GM12873 (cell line): ENCODE measurements around the gene SPTBN4.
A peak's percentile ranks its signal among the peaks of the same experiment; 100 is the strongest.

Experiments
- TF ChIP-seq, protein P1 (sequence below): IDR thresholded peaks from 2 replicates; pipeline ENCODE4 v1.5.1; 2012; ENCODE audit warnings: low read depth, mild to moderate bottlenecking, moderate library complexity, low read length, control low read depth; ENCODE audit not compliant: insufficient read depth; ENCODE audit errors: missing control alignments

Gene SPTBN4

DNA sequence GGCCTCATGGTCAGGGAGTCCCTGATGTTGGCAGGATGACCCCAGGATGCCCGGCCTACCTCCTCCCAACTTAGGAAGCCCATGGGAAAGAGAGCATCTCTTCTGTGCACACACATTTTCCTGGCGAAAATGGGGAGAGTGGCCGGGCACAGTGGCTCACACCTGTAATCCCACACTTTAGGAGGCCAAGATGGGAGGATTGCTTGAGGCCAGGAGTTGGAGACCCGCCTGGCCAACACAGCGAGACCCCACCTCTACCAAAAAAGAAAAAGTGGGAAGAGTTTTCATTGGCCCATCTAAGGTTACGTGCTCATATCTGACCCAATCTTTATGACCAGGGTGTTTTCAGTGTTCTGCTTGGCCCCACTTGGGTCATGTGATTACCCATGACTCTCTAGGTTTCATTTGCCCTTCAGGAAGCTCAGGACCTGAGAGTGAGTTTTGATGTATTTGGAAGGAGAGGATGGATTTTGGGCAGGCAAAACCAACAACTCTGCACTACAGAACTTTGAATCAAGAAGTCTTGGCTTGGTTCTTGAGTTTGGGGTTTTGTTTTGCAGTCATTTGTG, 76.3 kb downstream of the SPTBN4 start:
- TF ChIP-seq, protein P1, sequence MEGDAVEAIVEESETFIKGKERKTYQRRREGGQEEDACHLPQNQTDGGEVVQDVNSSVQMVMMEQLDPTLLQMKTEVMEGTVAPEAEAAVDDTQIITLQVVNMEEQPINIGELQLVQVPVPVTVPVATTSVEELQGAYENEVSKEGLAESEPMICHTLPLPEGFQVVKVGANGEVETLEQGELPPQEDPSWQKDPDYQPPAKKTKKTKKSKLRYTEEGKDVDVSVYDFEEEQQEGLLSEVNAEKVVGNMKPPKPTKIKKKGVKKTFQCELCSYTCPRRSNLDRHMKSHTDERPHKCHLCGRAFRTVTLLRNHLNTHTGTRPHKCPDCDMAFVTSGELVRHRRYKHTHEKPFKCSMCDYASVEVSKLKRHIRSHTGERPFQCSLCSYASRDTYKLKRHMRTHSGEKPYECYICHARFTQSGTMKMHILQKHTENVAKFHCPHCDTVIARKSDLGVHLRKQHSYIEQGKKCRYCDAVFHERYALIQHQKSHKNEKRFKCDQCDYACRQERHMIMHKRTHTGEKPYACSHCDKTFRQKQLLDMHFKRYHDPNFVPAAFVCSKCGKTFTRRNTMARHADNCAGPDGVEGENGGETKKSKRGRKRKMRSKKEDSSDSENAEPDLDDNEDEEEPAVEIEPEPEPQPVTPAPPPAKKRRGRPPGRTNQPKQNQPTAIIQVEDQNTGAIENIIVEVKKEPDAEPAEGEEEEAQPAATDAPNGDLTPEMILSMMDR: no peak

DNA sequence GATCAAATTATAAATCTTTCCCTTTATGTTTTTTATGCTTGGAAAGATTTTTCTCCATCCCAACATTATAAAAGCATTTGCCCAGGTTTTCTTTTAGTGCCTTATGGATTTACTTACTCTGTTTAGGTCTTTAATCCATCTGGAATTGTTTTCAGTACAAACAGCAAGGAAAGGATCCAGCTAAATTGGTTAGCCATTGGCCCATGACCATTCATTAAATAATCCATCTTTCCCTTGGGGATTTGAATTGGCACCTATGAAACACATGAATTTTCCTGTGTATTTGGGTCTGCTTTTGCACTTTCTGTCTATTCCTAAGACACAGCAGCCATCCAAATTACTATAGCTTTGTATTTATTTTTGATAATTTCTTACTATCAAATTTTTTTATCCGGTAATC, 81.0 kb downstream of the SPTBN4 start:
- TF ChIP-seq, protein P1: no peak

DNA sequence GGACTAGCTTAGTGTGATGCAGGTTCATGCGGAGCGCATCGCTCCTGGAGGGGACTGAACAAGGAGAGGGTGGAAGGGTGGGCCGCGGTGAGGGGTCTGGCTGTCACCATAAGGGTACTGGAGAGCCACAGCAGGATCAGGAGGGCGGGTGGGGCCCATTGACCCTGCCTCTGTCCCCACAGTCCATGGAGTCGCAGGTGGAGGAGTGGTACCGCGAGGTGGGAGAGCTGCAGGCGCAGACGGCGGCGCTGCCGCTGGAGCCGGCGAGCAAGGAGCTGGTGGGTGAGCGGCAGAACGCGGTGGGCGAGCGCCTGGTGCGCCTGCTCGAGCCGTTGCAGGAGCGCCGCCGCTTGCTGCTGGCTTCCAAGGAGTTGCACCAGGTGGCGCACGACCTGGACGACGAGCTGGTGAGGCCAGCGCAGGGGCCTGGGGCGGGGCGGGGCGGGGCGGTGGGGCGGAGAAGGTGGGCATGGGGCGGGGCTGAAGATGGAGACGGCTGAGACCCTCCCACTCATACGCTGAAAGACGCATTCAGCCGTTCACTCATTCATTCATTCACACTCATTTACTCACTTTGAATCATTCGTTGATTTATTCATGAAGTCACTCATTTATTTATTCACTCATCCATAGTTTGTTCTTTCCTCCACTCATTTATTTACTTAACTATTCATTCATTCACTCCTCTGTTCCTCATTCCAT, 82.4 kb downstream of the SPTBN4 start:
- TF ChIP-seq, protein P1: peak; percentile 58

DNA sequence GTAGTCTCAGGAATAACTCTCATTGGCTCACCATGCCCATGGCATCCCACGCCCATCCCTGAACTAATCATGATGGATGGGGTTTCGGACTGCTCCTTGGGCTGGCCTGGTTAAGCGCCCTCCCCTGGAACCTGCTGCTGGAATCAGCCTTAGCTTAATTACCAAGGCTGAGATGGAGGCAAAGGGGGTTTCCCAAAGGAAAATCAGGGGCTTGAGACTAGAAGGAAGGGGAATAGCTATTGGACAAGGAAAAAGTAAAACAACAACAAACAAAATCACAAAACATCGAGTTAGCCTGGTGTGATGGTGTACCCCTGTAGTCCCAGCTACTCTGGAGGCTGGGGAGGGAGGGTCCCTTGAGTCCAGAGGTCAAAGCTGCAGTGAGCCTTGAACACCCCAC, 84.2 kb downstream of the SPTBN4 start:
- TF ChIP-seq, protein P1: no peak

DNA sequence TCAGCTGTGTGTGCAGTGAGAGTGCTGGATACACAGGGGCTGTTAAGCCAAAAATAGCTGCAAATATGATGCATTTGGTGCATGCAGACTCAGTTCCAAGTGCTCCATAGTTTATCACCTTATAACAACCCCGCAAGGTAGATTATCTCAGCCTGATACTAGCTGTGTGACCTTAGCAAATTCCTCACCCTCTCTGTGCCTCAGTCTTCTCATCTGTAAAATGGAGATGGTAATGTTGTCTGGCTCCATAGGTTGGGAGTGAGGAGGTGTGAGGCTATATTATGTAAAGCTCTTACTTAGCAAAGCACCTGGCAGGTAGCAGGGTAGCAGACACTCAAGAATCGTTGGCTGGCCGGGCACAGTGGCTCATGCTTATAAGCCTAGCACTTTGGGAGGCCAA, 86.0 kb downstream of the SPTBN4 start:
- TF ChIP-seq, protein P1: no peak

DNA sequence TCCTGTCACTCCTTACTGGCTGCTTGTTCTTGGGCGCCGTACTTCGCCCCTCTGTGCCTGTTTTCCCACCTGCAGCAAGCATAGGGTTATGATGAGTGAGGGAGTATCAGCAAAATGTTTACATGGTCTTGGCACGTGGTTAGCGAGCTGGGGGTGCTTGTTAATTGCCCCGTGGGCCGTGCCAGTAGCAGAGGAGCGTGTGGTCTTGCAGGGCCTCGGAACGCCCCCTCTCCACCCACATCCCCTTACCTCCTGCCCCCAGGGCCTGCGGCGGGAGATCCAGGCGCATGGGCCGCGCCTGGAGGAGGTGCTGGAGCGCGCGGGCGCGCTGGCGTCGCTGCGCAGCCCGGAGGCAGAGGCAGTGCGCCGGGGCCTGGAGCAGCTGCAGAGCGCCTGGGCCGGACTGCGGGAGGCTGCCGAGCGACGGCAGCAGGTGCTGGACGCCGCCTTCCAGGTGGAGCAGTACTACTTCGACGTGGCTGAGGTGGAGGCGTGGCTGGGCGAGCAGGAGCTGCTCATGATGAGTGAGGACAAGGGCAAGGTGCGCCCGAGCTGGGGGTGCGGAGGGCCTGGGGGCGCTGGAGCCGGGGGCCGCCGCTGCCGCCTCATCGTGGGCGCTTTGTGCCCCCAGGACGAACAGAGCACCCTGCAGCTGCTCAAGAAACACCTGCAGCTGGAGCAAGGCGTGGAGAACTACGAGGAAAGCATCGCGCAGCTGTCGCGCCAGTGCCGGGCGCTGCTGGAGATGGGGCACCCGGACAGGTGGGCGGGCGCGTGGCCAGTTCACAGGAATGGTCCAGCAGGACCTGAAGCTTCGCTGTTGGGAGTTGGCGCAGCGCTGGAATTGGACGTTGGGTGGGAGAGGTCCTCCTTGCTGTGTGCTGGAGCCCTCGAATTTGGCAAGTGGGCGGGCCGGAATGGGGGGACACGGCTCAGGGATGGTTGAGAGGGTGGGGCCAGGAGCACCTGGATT, 87.4 kb downstream of the SPTBN4 start:
- TF ChIP-seq, protein P1: no peak
